22Rv1 (cell line): Measurements from ENCODE around the gene ARTN.

Experiments
- ZFX ChIP-seq: fragments of 450-650 bp; IDR thresholded peaks from 2 replicates; pipeline ENCODE4 v1.6.1; 2017; ENCODE audit warnings: antibody characterized with exemption, borderline replicate concordance
- TF ChIP-seq, protein P1 (sequence below): fragments of 450-650 bp; IDR thresholded peaks from 2 replicates; pipeline ENCODE4 v1.5.1; 2017; ENCODE audit warnings: mild to moderate bottlenecking

DNA sequence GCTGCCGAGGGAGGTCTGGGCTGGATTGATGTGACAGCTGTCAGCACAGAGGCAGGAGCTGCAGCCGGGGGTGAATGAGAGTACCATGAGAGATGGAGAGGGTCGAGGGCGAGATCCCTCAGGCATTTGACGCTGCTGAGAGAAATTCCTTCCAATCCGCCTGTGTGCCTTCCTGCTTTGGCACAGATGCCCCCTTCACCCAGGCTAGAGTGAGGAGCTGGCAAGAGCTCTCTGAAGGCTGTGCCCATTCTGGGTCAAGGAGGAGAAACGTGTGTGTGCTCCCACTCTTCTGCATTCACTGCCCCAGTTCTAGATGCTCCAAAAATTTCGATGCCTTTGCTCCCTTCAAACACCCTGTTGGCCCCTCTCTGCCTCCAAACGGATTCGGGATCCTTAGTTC lies 4.8 kb downstream of the ARTN start:
- TF ChIP-seq, protein P1, sequence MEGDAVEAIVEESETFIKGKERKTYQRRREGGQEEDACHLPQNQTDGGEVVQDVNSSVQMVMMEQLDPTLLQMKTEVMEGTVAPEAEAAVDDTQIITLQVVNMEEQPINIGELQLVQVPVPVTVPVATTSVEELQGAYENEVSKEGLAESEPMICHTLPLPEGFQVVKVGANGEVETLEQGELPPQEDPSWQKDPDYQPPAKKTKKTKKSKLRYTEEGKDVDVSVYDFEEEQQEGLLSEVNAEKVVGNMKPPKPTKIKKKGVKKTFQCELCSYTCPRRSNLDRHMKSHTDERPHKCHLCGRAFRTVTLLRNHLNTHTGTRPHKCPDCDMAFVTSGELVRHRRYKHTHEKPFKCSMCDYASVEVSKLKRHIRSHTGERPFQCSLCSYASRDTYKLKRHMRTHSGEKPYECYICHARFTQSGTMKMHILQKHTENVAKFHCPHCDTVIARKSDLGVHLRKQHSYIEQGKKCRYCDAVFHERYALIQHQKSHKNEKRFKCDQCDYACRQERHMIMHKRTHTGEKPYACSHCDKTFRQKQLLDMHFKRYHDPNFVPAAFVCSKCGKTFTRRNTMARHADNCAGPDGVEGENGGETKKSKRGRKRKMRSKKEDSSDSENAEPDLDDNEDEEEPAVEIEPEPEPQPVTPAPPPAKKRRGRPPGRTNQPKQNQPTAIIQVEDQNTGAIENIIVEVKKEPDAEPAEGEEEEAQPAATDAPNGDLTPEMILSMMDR, result no peak
- no peak for TF ChIP-seq ZFX
